Skeletal muscle tissue (tissue), 5 donors: ENCODE measurements around the gene AQP12B. TPM values are rescaled to one million over a fixed set of nuclear protein-coding genes. Genes with fewer than 3 reads are reported as not detected.

Experiments used
- H3K27ac ChIP-seq: one replicate; pipeline ENCODE4 v1.7.0; 2013; ENCODE audit warnings: mild to moderate bottlenecking, low read depth, low read length, inconsistent platforms
- H3K27me3 ChIP-seq, 3 donors: one replicate each; pipeline ENCODE4 v1.7.0; 2013; ENCODE audit warnings: low read length in 3 of 3; ENCODE audit not compliant: control insufficient read depth in 3 of 3, insufficient read depth in 3 of 3
- H3K36me3 ChIP-seq, 3 donors: one replicate each; pipeline ENCODE4 v1.7.0; 2013; ENCODE audit warnings: low read length in 3 of 3; ENCODE audit not compliant: control insufficient read depth in 3 of 3, insufficient read depth in 3 of 3
- H3K4me1 ChIP-seq, 3 donors: one replicate each; pipeline ENCODE4 v1.7.0; 2013; ENCODE audit warnings: low read length in 3 of 3, mild to moderate bottlenecking in 3 of 3; ENCODE audit not compliant: control insufficient read depth in 3 of 3, insufficient read depth in 3 of 3
- H3K4me3 ChIP-seq, 3 donors: one replicate each; pipeline ENCODE4 v1.7.0; 2013; ENCODE audit warnings: low read length in 3 of 3
- H3K9ac ChIP-seq, 3 donors: one replicate each; pipeline ENCODE4 v1.7.0; 2013; ENCODE audit warnings: low read length in 3 of 3, mild to moderate bottlenecking in 3 of 3, moderate library complexity in 2 of 3, low read depth in 1 of 3
- H3K9me3 ChIP-seq, 3 donors: one replicate each; pipeline ENCODE4 v1.7.0; 2013; ENCODE audit warnings: low read length in 3 of 3; ENCODE audit not compliant: control insufficient read depth in 3 of 3
- small RNA-seq: library from RNA; depleted of rRNA; stranded (forward); fragments of <200 nt; gene quantifications from one replicate; pipeline ENCODE3, GENCODE V24; 2014
- total RNA-seq: library from RNA; depleted of rRNA; stranded (reverse); fragments of >200 nt; gene quantifications from one replicate; pipeline ENCODE4 v1.2.3, GENCODE V29; 2014
- donor health status: Osteomylitis.

The AQP12B gene
- total RNA-seq, 1 donor from 2014 or later, result not detected

DNA sequence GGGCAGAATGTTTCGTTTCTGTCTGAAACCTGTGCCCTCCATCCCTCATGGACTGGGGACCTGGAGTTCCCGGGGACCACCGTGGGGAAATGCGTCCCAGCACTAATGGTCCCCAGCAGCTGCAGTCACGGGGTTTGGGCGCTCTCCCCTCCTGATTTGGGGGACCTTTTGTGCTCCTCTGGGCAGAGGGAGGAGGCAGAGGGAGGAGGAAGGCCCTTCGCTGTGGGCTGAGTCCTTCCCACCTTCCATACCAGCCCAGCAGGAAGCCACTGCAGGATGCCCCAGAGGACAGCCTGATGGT is 54.2 kb downstream of the AQP12B start:
- no peak overlapping the region for H3K9ac ChIP-seq
- peaks cover 0 to 8% (median 0%) of the 10 kb centered on the region in 3 donors for H3K27me3 ChIP-seq
- peaks cover 0 to 2% (median 0%) of the 10 kb centered on the region in 3 donors for H3K36me3 ChIP-seq
- no peaks in the 10 kb centered on the region for H3K9me3 ChIP-seq
- H3K4me3 ChIP-seq, result no peak overlapping the region
- H3K4me1 ChIP-seq, result no peaks in the 10 kb centered on the region
- H3K27ac ChIP-seq, result no peak overlapping the region

DNA sequence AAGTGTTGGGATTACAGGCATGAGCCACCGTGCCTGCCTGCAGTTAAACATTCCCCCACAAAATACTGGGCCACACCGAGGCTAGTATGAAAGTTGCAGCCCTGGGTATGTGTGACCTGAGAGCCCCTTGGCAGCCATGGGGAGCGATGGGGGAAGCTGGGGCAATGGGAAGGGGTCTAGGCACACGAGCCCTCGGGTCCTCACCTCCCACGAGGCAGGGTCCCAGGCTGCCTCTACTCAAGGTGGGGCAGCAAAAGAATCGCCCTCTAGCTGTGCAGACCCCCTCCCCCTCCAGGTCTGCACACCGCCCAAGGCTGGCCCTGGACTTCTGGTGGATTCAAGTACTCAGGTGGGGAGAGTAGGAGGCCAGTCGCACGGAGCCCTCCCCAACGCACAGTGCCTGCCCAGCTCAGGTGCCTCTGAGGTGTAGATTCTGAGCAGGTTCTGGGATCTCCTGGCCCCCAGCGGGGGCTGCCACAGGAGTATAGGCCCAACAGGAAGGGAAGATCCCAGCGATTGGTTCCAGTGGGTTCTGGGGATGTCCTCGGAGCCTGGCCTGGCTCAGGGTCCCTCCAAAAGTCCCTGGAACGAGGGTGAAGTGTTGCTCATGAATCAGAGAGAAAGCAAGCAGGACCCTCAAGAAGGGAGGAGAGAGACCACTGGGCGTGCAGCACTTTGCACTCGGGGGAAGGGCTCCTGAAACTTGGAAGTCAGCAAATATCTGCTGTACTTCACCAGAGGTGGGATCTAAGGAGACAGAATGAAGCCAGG is 54.8 kb downstream of the AQP12B start:
- Histone ChIP-seq H3K4me1 (no peaks in the 10 kb centered on the region), H3K36me3 (peaks cover 0 to 2% (median 0%) of the 10 kb centered on the region in 3 donors), H3K4me3 (no peak overlapping the region), H3K9me3 (no peaks in the 10 kb centered on the region), H3K27ac (no peak overlapping the region), H3K27me3 (peaks cover 0 to 8% (median 0%) of the 10 kb centered on the region in 3 donors), H3K9ac (no peak overlapping the region)

DNA sequence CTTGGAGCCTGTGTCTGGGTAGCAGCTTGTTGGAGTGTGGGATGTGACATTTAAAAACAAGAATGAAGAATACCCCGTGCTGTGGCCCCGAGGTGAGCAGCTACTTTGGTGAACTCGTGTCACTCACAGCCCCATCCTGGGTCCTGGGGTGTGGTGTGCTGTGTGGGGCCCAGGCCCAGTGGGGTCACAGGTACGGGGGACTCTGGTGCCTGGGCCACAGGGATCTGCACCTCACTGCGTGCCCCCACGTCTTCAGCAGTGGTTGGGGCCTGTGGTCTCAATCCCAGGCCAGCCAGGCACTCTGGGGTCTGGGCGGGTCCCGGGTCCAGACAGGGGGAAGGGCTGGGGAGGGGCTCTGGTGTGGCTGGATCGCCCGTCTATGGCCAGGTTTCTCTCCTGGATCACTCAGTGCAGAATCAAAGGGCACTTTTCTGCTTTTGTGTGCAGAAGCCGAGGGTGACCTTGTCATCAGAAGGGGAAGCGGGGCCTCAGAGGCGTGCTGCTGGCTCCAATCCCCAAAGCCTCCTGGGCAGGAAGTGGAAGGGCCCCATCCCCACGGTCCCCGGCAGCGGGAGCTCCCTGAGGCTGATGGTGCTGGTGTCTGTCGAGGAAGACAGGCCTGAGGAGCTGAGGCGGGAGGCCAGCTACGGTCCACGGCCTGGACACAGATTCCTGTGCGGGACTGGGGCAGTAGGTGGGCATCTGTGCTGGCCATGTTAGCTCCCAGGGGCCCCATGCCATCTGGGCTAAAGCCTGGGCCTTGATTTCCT is 56.0 kb downstream of the AQP12B start:
- no peaks in the 10 kb centered on the region for H3K4me1 ChIP-seq
- no peak overlapping the region for H3K27ac ChIP-seq
- H3K9me3 ChIP-seq, result no peaks in the 10 kb centered on the region
- H3K36me3 ChIP-seq, result peaks cover 0 to 2% (median 0%) of the 10 kb centered on the region in 3 donors
- H3K27me3 ChIP-seq, result peaks cover 0 to 8% (median 0%) of the 10 kb centered on the region in 3 donors
- H3K4me3 ChIP-seq, result no peak overlapping the region
- H3K9ac ChIP-seq, result no peak overlapping the region

Small RNAs within 50 kb of the gene (small RNA-seq; reads per million reads assigned to genes)
- not detected for gene AC011298.3

Other genes starting within 250 kb of the AQP12B start
- 36.0 TPM for gene GPC1, start 247.2 kb downstream of the AQP12B start, total RNA-seq
- gene ANKMY1, start 124.9 kb downstream of the AQP12B start, total RNA-seq, result 5.2 TPM
- 8.4 TPM for gene DUSP28, start 122.5 kb downstream of the AQP12B start, total RNA-seq
- gene RNPEPL1, start 114.4 kb downstream of the AQP12B start, total RNA-seq, result 15.7 TPM
- 12.0 TPM for gene CAPN10, start 96.2 kb downstream of the AQP12B start, total RNA-seq
- gene GPR35, start 57.4 kb downstream of the AQP12B start, total RNA-seq, result 1.0 TPM
- not detected for gene AQP12A, start 9.0 kb upstream of the AQP12B start, total RNA-seq
- 4.7 TPM for gene KIF1A, start 137.3 kb upstream of the AQP12B start, total RNA-seq
- not detected for gene AGXT, start 185.9 kb upstream of the AQP12B start, total RNA-seq
- gene MAB21L4, start 213.3 kb upstream of the AQP12B start, total RNA-seq, result not detected
- under 0.01 TPM for gene CROCC2, start 223.5 kb upstream of the AQP12B start, total RNA-seq